Tibial artery (tissue), 4 donors: Measurements from ENCODE around the gene FCRLA.
"Not testable (repeated sequence)": the region's sequence is repeated elsewhere in the genome, so short reads cannot be mapped to it uniquely, and the experiment has no call there.

ENCODE experiments used
- DNase-seq, 2 donors: peaks; one replicate each; pipeline ENCODE4 v3.0.0-alpha.2; 2019
- H3K27ac ChIP-seq, 2 donors: fragments of 200-600 bp; sonication (generic) in 1 of 2; 1 replicate in 1 of 2; 2 replicates in 1 of 2; pipeline ENCODE4 v1.5.1; 2018 to 2019; ENCODE audit warnings: mild to moderate bottlenecking in 1 of 2
- H3K27me3 ChIP-seq, 2 donors: fragments of 200-600 bp; sonication (generic) in 1 of 2; one replicate each; pipeline versions ENCODE4 v1.5.1 to v1.6.0; 2016 to 2019
- H3K36me3 ChIP-seq, 3 donors: fragments of 200-600 bp; sonication (generic) in 2 of 3; one replicate each; pipeline ENCODE4 v1.5.1; 2016 to 2019; ENCODE audit warnings: mild to moderate bottlenecking in 2 of 3
- H3K4me1 ChIP-seq, 4 donors: fragments of 200-600 bp; sonication (generic) in 2 of 4; 1 replicate in 3 of 4; 2 replicates in 1 of 4; pipeline ENCODE4 v1.5.1; 2016 to 2019
- H3K4me3 ChIP-seq, 2 donors: fragments of 200-600 bp; sonication (generic) in 1 of 2; 1 replicate in 1 of 2; 2 replicates in 1 of 2; pipeline ENCODE4 v1.5.1; 2018 to 2019; ENCODE audit warnings: mild to moderate bottlenecking in 2 of 2
- H3K9me3 ChIP-seq, 3 donors: fragments of 200-600 bp; sonication (generic) in 1 of 3; one replicate each; pipeline ENCODE4 v1.5.1; 2016 to 2019
- CTCF ChIP-seq, 2 experiments: fragments of 200-600 bp in 1 of 2; fragments of 450-650 bp in 1 of 2; IDR thresholded peaks; one replicate each; pipeline ENCODE4 v1.5.1; 2017 to 2019; ENCODE audit warnings: antibody characterized with exemption in 2 of 2, mild to moderate bottlenecking in 1 of 2, moderate library complexity in 1 of 2
- intact Hi-C: fragments of 100-400 bp; cut with DNase I; formaldehyde crosslinking; loops from one replicate; pipeline ENCODE4 v1.15.0; 2023; ENCODE audit warnings: low total_unique reads

FCRLA gene

GRCh38 chr1:161706482-161707347 is at the start of gene FCRLA:
Gene FCRLA, plus strand, starts transcription at chr1:161707229. Its CDS starts 36 bp downstream, at chr1:161707265.
- Histone ChIP-seq H3K27ac (peak within 1 kb of the TSS; percentile 34 to 38), H3K9me3 (no peaks in the 10 kb centered on the region), H3K36me3 (no peaks in the 10 kb centered on the region), H3K4me3 (no peak within 1 kb of the TSS), H3K4me1 (peaks cover 0 to 13% (median 3%) of the 10 kb centered on the region in 4 donors), H3K27me3 (no peaks in the 10 kb centered on the region)
- intact Hi-C loops: no loop called here
- no peak for DNase-seq
- TF ChIP-seq CTCF (IDR thresholded peaks at IDR 0.05): no peak

GRCh38 chr1:161658524-161658923 is 48.5 kb upstream of the FCRLA start:
- intact Hi-C loops, H3K9me3 ChIP-seq, H3K27ac ChIP-seq, DNase-seq, H3K36me3 ChIP-seq, H3K4me1 ChIP-seq, H3K27me3 ChIP-seq, H3K4me3 ChIP-seq: not testable (repeated sequence)

GRCh38 chr1:161661660-161662311 is 45.2 kb upstream of the FCRLA start:
- H3K4me3 ChIP-seq, H3K36me3 ChIP-seq, H3K27ac ChIP-seq, H3K9me3 ChIP-seq, DNase-seq, H3K27me3 ChIP-seq, intact Hi-C loops, H3K4me1 ChIP-seq: not testable (repeated sequence)

- H3K4me3 ChIP-seq, H3K4me1 ChIP-seq, DNase-seq, H3K27ac ChIP-seq, intact Hi-C loops, H3K27me3 ChIP-seq, H3K36me3 ChIP-seq, H3K9me3 ChIP-seq: not testable (repeated sequence)
These were observed 44.2 kb upstream of the FCRLA start, which contains the start of gene FCGR2B for GRCh38 chr1:161662684-161663339. Gene FCGR2B, plus strand, starts transcription at chr1:161663143. Its CDS starts 99 bp downstream, at chr1:161663242.

GRCh38 chr1:161663569-161663968 is 43.5 kb upstream of the FCRLA start:
- H3K4me3 ChIP-seq, H3K9me3 ChIP-seq, H3K27ac ChIP-seq, DNase-seq, H3K4me1 ChIP-seq, H3K36me3 ChIP-seq, H3K27me3 ChIP-seq, intact Hi-C loops: not testable (repeated sequence)

GRCh38 chr1:161664689-161665088 is 42.3 kb upstream of the FCRLA start:
- H3K9me3 ChIP-seq, H3K4me1 ChIP-seq, intact Hi-C loops: not testable (repeated sequence)

GRCh38 chr1:161671045-161672020 is 35.7 kb upstream of the FCRLA start:
- H3K4me3 ChIP-seq, H3K27me3 ChIP-seq, H3K4me1 ChIP-seq, intact Hi-C loops, H3K27ac ChIP-seq, DNase-seq, H3K9me3 ChIP-seq, H3K36me3 ChIP-seq: not testable (repeated sequence)

More at GRCh38 chr1:161664689-161665088, 42.3 kb upstream of the FCRLA start:
- not testable (repeated sequence) for H3K27ac ChIP-seq, DNase-seq, H3K27me3 ChIP-seq, H3K4me3 ChIP-seq, H3K36me3 ChIP-seq

- H3K9me3 ChIP-seq, H3K27ac ChIP-seq, H3K36me3 ChIP-seq, H3K4me1 ChIP-seq, H3K27me3 ChIP-seq, intact Hi-C loops, DNase-seq, H3K4me3 ChIP-seq: not testable (repeated sequence)
These were observed 33.6 kb upstream of the FCRLA start for GRCh38 chr1:161673437-161673836.

GRCh38 chr1:161674447-161674846 is 32.6 kb upstream of the FCRLA start:
- intact Hi-C loops, H3K27ac ChIP-seq, H3K36me3 ChIP-seq, DNase-seq, H3K4me3 ChIP-seq, H3K27me3 ChIP-seq, H3K4me1 ChIP-seq, H3K9me3 ChIP-seq: not testable (repeated sequence)

GRCh38 chr1:161674908-161675307 is 32.1 kb upstream of the FCRLA start:
- intact Hi-C loops, H3K9me3 ChIP-seq, DNase-seq, H3K4me3 ChIP-seq, H3K27ac ChIP-seq, H3K36me3 ChIP-seq, H3K27me3 ChIP-seq, H3K4me1 ChIP-seq: not testable (repeated sequence)
